IPS DF 4.7 (cell line): ENCODE results near the gene RHBDL2.
"Not testable (repeated sequence)": the region's sequence is repeated elsewhere in the genome, so short reads cannot be mapped to it uniquely, and the experiment has no call there.

Source experiments
- DNase-seq: peaks from one replicate; pipeline ENCODE4 v3.0.0-alpha.2; 2013; ENCODE audit warnings: low spot score; ENCODE audit errors: extremely low read depth

Gene RHBDL2

DNA sequence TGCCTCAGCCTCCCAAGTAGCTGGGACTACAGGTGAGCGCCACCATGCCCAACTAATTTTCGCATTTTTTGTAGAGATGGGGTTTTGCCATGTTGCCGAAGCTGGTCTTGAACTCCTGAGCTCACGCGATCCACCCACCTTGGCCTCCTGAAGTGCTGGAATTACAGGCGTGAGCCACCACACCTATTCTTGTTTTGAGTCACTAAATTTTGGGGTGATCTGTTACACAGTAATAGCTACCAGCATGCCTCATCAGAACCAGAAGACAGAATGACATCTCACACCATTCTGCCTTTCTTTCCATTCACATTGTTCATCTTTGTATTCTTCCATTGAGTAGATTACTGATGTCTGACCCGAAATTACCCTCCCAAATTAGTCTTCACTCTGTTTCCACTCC, 9.1 kb downstream of the RHBDL2 start:
- DNase-seq: no peak

DNA sequence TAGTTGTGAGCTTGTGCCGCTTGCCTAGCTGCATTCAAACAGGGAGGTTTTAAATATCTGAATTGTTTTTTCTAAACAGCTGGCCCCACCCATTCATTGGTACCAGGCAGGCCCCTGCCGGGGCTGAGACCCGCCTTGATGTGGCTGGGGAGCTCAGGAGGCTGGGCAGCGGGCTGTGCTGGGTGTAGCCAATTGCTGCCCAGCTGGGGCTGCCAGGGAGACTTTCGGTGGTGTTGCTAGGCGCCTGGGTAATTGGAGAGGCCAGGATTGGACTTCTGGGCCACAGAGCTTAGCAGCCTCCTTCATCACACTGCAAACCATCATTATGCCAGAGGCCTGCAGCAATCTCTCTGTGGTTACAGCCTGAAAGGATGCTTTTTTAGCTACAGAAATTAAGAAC, 12.2 kb downstream of the RHBDL2 start:
- no peak for DNase-seq

DNA sequence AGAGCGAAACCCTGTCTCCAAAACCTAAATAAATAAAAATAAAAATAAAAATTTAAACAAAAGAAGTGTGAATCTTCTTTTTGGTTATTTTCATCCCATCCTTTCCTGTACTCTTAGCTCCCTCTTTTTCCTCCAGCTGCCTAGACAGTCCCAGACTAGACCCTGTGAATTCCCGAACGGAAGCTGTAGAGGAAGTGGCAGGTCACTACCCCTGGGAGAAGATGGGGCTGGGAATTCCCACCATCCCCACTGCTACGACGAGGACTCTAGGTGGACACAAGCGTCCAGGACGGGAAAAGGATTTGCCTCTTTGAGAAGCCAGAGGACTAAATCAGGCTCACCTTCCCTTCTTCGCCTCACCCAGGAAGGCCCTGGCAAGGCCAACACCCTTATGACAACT, 12.6 kb downstream of the RHBDL2 start:
- no peak for DNase-seq

DNA sequence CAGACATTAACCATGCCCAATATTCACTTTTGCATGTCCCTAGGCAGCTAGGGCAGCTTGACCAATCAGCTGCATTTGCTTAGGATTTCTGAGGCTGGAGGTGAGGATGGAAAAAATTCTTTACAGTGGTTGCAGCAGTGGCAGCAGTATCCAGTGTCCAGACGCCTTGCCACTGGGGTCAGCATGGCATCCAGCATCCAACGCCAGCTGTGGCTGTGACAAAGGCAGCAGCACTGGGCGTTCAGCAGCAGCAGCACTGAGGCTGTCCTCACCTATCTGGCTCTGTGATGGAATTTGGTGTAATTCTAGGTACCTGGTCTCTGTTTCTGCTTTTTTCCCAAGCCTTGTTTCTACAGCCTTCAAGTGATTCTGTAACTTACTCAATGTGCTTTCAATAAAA, 15.5 kb downstream of the RHBDL2 start:
- no peak for DNase-seq

DNA sequence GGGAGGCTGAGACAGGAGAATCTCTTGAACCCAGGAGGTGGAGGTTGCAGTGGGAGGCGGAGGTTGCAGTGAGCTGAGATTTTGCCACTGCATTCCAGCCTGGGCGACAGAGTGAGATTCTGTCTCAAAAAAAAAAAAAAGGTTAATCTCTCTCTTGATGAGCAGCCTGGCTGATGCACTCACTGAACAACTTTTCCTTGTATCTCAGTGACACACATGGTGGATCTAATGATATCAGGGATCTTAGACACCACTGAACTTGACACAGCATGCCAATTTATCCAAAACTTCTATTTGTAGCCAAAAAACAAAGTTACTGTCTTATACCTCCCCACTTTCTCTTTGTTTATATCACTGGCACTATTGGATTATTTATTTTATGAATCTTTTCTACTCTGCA, 16.2 kb downstream of the RHBDL2 start:
- no peak for DNase-seq

DNA sequence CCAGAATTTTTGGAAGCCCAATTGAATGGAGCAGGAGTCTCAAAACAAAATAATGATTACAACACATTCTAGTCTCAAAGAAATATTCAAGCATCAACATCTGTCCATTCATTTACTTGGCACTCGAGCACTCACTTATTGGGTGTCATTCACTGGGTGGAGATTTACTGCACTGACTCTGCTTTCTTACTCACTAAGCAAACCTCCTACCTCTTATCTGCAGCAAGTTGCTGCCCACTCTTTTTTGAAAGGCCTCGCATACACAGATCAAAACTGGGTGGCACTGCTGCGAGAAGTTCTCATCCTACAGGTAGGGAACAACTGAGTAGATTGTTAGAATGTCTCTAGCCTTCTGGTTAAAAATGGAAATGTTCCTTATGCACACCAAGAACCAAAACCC, 18.0 kb downstream of the RHBDL2 start:
- no peak for DNase-seq

DNA sequence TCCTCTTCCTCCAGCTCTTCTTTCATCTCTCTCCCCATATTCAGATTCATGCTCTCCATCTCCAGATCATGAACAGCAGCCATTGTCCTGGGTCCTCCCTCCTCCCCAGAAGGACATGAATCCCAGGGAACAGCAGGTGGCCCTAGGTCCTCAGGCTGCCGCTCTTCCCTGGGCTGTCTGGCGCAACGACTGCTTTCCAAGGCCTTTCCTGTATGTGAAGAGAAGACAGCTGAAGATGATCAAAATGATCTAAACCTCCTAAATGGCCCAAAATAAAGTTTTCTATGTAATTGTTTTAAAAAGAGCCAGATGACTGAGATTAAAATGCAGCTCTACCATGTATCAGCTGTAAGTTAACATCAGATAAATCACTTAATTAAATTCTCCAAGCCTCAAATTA, 22.5 kb downstream of the RHBDL2 start:
- DNase-seq: no peak

DNA sequence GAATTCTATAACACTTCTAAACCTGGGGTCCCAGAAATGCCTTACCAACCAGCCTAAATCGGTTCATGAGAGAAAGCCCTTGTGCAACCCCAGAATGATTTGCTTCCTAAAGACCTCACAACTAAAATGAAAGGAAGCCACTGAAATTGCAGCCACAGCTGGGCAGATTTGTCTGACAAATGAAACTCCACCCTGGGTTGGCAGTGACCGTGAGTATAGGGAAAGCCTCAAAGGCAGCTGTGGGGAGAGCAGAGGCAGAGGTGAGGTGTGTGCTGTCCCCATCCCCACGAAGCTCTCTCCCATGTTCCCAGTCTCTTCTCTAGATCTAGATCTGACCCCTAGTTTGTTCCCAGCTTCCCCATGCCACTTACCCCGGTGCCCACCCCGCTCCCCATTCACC, 23.1 kb downstream of the RHBDL2 start:
- no peak for DNase-seq

DNA sequence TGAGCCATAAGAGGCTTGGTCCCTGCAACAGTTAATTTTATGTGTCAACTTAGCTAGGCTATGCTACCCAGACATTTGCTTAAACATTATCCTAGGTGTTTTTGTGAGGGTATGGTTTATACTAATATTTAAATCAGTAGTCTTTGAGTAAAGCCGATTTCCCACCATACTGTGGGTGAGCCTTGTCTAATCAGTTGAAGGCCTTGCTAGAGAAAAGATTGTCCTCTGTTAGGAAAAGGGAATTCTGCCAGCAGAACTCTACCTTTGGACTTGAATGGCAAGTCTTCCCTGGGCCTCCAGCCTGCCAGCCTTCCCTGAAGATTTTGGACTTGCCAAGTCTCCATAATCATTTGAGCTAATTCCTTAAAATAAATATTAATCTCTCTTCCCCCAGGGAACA, 23.9 kb downstream of the RHBDL2 start:
- DNase-seq: no peak

DNA sequence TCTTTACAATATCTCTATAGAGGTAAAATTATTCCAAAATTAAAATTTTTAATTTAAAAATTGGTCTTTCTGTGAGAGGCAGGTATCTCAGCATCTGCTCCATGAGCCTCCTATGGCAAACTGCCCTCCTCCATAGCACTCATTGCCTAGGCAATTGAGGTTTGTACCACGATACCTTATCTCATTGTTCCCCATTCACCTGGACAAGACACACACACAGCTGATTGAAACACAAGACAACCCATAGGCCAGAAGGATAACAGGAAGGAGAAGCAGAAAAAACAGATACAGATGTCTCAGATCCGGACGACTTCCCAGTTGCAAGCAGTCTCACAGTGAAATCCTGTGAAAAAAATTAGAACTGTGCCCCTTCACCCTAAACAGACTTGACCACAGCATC, 24.3 kb downstream of the RHBDL2 start:
- DNase-seq: no peak

DNA sequence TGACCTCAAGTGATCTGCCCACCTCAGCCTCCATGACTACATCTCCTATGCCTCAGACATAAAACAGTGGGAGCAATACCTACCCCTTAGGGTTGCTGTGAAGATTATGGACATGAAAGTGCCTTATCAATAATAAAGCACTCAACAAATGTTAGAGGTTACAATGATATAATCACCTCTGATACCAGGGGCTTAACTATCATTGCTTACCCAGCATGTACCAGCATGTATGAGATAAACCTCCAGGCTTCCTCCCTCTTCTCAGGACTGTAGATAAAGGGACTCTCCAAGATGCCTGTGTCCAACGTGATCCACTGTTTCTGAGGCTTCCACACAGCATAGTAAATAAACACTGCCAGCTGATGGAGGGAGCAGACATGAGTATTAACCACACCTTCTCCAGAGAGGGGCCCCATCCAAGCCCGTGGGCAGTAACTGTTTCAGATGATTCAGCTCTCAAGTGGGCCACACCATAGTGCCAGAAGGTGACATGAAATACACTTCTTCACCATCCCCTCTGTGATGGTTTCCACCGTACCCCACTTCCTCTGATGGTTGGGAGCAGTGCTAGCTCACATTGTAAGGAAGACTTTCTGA, 26.2 kb downstream of the RHBDL2 start:
- no peak for DNase-seq

DNA sequence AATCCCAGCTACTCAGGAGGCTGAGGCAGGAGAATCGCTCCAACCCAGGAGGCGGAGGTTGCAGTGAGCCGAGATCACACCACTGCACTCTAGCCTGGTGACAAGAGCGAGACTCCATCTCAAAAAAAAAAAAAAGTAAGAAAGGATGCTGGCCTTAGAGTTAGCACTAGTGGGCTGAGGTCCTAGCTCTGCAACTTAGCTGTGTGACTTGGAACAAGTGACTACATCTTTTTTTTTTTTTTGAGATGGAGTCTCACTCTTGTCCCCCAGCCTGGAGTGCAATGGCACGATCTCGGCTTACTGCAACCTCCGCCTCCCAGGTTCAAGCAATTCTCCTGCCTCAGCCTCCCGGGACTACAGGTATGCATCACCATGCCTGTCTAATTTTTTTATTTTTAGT, 26.7 kb downstream of the RHBDL2 start:
- not testable (repeated sequence) for DNase-seq

DNA sequence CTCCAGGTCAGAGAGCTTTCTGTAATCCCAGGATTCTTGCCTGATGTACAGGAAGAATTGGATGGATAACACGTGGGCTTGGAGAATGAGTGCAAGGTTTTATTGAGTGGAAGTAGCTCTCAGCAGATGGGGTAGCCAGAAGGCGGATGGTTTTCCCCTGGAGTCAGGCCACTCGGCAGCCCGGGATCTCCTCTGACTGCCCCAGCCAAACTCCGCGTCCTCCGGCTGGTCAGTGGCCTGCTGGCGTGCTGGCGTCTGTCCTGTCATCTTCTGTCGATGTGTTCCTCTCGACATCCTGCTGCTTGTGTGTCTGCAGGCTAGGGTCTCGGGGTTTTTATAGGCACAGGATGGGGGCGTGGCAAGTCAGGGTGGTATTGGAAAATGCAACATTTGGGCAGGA, 32.8 kb downstream of the RHBDL2 start:
- DNase-seq: no peak

DNA sequence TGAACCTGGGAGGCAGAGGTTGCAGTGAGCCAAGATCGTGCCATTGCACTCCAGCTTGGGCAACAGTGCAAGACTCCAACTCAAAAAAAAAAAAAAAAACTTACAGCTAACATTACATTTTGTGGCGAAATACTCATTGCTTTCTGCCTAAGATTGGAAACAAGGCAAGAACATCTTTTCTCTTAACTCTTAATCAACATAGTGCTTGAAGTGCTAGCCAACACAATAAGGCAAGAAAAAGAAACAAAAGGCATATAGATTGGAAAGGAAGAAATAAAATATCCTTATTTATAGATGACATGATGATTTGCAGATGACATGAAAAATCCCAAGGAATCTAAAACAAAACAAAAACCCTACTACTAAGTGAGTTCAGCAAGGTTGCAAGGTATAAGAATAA, 35.6 kb downstream of the RHBDL2 start:
- DNase-seq: no peak

DNA sequence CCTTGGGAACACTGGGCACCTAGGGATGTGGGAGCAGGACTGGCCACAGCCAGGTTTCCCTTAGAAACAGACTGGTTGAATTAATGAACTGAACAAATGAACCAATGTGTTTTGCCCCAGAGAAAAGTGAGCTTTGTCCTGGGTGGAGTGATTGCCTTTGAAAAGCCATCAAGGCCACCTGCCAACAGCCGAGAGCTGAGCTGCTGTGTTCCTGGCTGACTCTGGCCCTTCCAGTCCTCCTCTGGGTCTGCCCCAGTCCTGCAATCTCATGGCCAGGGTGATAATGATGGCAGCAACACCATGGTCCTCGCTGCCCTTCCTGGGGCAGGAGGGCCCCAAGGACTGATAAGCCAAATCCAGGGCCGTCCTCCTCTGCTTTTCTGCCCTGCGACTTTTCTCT, 42.1 kb downstream of the RHBDL2 start:
- no peak for DNase-seq

DNA sequence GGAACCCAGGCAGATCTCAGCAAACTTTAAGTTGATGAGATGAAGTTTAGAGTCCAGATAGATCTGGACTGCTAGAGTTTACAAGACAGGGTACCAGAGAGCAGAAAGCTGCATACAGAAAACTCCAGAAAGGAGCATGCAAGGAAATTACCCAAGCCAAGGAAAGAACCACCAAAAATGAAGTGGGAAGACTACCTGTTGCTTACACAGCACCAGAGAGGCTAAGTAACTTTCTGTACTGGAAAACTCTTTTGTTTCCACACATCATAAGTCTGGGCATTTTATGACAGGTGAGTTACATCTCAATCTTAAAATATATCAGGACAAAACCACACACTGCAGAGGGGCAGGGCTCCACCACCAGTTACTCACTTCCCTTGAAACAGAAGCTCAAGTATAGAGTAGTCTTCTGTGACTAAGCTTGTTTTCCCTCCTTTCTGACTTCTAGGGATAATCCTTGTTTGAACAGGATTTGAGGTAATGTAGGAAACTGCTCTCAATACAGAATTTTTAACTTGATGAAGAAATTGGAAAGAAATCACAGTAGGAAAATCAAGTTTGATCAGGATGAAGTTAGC, 42.9 kb downstream of the RHBDL2 start:
- DNase-seq: no peak

DNA sequence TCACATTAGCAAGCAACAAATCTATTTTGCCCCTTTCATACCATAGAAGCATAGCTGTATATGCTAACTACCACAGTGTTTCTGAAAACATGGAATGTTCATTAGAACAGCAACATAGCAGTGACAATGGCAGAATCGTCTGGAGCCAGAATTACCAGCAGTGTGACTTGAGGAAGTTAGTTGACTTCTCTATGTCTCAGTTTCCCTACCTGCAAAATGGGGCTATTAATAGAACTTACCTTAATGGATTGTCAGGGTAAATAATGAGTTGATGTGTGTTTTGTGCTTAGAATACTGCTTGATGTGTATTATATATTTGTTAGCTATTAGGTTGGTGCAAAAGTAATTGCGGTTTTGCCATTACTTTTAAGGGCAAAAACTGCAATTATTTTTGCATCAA, 45.5 kb downstream of the RHBDL2 start:
- no peak for DNase-seq

DNA sequence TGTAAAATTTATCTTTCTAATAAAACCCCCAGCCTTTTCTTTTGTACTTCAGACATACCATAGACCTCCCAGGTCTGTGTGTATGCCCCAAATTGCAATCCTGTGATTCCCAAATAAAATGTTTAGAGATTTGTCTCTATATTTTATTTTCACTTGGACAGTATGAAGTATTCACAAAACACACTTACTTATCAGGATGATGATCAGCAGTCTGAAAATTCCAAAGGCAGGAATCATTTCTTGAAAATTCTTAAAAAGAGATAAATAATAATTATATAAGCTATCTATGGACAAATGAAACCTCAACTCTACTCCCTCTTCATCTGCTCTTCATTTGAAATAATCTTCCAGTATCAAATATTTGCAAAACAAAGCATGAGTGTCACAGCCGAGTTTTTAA, 48.7 kb downstream of the RHBDL2 start:
- DNase-seq: no peak

DNA sequence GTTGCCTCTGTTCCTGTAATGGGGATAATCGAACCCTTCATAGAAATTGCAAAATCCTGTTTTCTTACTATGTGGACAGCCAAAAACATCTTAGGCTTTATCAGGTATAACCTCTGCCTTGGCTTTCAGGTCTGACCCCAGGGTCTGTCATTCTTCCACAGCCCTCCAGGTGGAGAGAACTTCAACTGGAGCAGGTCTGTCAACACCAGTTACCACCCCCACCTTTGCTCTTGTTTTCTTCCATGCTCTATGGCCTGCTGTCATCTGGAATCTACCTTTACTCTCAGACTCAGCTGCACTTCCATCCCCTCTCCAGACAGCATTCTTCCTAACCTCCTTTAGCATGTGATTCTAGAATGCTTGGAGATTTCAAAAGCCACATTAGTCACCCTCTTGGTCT, 49.9 kb downstream of the RHBDL2 start:
- peak; percentile 44 for DNase-seq

DNA sequence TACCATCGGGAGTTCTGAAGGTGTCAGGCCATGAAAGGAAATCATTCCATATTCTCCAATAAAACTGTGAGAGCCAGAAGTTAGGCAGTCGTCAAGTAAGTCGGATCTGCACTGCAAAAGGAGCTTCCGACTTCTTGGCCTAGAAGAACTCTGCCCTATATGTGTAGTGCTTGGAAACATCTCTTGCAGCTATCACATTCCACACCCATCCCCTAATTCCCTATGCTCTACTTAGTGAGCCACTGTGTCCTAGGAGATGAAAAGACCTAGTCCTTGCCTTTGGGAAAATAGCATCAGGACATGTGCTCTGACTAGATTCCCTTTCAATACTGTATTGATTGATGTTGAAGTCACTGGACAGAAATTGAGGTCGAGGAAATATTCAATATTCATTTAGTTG, 52.0 kb downstream of the RHBDL2 start:
- DNase-seq: no peak

DNA sequence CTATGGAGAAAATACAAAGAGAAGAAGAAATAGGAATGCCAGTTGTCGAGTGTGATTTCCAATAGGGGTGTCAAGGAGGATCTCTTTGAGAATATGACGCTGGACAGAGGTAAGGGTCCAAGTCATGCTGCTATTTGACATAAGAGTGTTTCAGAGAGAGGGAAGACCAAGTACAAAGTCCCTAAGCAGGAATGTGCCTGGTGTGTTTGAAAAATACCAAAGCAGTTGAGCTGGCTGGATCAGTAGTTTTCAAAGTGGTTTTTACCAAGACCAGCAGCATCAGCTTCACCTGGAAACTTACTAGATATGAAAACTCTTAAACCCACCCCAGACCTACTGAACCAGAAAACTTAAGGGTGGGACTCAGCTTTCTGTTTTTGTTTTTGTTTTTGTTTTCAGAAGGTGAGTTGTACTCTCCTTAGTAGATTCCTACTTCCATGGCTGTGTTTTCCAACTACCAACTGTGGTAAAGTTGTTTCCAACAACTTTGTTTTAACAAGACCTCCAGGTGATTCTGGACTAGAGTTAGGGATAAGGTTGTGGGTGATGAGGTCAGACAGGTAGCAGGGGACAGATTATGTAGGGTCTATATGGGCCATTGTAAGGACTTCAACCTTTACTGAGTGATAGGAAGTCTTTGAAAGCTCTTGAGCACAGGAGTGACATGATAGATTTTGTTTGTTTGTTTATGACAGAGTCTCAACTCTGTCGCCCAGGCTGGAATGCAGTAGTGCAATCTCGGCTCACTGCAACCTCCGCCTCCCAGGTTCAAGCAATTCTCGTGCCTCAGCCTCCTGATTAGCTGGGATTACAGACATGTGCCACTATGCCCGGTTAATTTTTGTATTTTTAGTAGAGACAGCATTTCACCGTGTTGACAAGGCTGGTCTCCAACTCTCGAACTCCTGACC, 53.0 kb downstream of the RHBDL2 start:
- DNase-seq: no peak

DNA sequence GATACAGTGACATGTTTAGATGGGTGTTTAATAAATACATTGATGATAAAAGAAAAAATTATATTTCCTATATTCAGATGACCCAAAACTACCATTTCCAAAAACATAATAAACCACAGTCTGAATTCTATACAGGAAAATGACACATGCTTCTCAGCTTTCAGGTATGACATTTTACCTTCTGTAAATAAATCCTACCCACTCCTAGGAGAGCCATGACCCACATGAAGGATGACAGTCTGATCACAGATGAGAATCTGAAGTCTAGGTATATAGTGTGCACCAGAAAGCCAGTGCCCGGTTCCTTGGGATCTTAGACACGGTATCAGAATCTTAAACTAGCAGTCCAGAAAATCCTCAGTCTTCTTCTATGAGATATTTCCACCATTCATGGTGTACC, 56.5 kb downstream of the RHBDL2 start:
- DNase-seq: no peak

DNA sequence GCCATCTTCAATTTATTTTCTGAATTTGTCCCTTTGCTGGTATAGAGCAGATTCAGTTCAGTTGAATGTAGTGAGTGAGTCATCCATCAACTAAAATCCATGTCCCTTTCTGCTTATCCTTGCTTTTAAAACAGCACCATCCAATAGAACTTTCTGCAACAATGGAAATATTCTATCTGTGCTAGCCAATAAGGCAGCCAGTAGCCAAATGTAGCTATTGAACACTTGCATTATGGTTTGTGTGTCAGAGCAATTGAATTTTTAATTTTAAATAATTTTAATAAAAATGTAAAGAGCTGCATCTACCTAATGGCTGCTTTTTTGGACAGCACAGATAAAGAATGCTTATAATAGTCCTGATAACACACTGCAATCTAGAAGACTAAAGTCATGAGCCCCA, 60.1 kb downstream of the RHBDL2 start, which contains the start of gene GJA9:
Gene GJA9, minus strand, starts transcription at position 101 of the 400 bp plus-strand sequence. CDS start 5,489 bp downstream, outside the sequence.
- no peak for DNase-seq
